Endothelial cell (in vitro differentiated cells): Measurements from ENCODE around the gene MACROD2. TPM values are rescaled to one million over a fixed set of nuclear protein-coding genes. Genes with fewer than 3 reads are reported as not detected.

ENCODE experiments used
- DNase-seq: peaks from one replicate; pipeline ENCODE4 v3.0.0; 2021; ENCODE audit warnings: low spot score
- H3K27ac Mint-ChIP-seq: one replicate; pipeline ENCODE4 v1.8.0; 2021; ENCODE audit warnings: mixed read lengths, inconsistent platforms; ENCODE audit not compliant: unreplicated experiment
- H3K27me3 Mint-ChIP-seq: one replicate; pipeline ENCODE4 v1.8.0; 2021; ENCODE audit warnings: mild to moderate bottlenecking, moderate library complexity, mixed read lengths, inconsistent platforms; ENCODE audit not compliant: unreplicated experiment
- H3K36me3 Mint-ChIP-seq: one replicate; pipeline ENCODE4 v1.8.0; 2021; ENCODE audit warnings: mild to moderate bottlenecking, low read depth, mixed read lengths, inconsistent platforms; ENCODE audit not compliant: unreplicated experiment
- H3K4me1 Mint-ChIP-seq: one replicate; pipeline ENCODE4 v1.8.0; 2021; ENCODE audit warnings: mild to moderate bottlenecking, mixed read lengths, inconsistent platforms; ENCODE audit not compliant: unreplicated experiment
- H3K4me3 Mint-ChIP-seq: one replicate; pipeline ENCODE4 v1.8.0; 2021; ENCODE audit warnings: mild to moderate bottlenecking, mixed read lengths, inconsistent platforms; ENCODE audit not compliant: unreplicated experiment
- H3K9me3 Mint-ChIP-seq: one replicate; pipeline ENCODE4 v1.8.0; 2021; ENCODE audit warnings: mixed read lengths, inconsistent platforms; ENCODE audit not compliant: unreplicated experiment
- total RNA-seq: library from RNA; stranded (reverse); fragmentation: NEBNext Ultra II Directional; extraction: Animal tissue kit (Norgen Biotek cat#: 25700); gene quantifications from one replicate; pipeline ENCODE4 v1.2.1, GENCODE V29; 2021; ENCODE audit not compliant: unreplicated experiment
- TF ChIP-seq, protein P1 (sequence below): fragments of 200-600 bp; sonication (generic); IDR thresholded peaks from one replicate; pipeline ENCODE4 v1.5.0; 2021; ENCODE audit warnings: antibody characterized with exemption; ENCODE audit not compliant: unreplicated experiment

The MACROD2 gene
- total RNA-seq, 1 donor from 2014 or later, result 6.4 TPM

DNA sequence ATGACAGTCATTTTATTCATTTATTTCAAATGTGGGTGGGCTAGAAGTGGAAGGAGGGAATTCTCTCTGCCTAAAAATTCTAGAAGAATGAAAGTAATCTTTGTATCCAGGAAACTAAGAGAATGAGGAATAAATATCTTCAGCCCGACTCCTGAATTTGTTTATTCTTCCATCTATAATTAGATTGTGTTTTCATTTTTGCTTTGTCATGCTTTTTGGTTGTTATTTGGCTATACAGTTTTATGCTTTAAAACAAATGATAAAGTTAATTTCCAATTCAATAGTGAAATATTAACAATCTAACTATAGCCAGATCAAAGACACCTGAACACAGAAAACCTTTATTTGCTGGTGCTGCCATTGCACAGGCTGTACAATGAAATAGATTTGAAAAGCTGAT, 2056.7 kb downstream of the MACROD2 start:
- TF ChIP-seq, protein P1, sequence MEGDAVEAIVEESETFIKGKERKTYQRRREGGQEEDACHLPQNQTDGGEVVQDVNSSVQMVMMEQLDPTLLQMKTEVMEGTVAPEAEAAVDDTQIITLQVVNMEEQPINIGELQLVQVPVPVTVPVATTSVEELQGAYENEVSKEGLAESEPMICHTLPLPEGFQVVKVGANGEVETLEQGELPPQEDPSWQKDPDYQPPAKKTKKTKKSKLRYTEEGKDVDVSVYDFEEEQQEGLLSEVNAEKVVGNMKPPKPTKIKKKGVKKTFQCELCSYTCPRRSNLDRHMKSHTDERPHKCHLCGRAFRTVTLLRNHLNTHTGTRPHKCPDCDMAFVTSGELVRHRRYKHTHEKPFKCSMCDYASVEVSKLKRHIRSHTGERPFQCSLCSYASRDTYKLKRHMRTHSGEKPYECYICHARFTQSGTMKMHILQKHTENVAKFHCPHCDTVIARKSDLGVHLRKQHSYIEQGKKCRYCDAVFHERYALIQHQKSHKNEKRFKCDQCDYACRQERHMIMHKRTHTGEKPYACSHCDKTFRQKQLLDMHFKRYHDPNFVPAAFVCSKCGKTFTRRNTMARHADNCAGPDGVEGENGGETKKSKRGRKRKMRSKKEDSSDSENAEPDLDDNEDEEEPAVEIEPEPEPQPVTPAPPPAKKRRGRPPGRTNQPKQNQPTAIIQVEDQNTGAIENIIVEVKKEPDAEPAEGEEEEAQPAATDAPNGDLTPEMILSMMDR, result no peak
- Mint-ChIP-seq H3K27me3 (no peaks in the 10 kb centered on the region), H3K4me3 (no peak overlapping the region), H3K9me3 (no peaks in the 10 kb centered on the region), H3K4me1 (no peaks in the 10 kb centered on the region), H3K36me3 (no peaks in the 10 kb centered on the region), H3K27ac (no peak overlapping the region)
- no peak for DNase-seq

DNA sequence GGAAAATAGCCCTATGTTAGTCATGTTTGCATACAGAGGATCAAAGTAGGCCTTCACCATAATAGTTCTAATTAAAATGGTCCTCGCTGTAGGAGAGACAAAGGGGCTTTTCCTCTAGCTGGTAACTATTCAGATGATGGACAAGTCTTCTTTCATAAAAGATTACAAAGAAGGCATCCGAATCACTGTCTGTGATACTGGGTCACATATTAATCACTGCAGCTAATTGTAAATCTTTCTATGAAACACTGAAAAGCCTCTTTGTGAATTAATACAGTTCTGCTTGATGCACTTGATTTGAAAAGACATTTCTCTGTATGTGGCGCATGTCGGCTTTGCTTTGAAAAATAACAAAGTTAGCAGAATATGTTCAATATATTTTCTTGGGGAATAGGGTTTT, 2057.1 kb downstream of the MACROD2 start:
- no peak for DNase-seq
- Mint-ChIP-seq H3K27me3 (no peaks in the 10 kb centered on the region), H3K36me3 (no peaks in the 10 kb centered on the region), H3K9me3 (no peaks in the 10 kb centered on the region), H3K4me3 (no peak overlapping the region), H3K27ac (no peak overlapping the region), H3K4me1 (no peaks in the 10 kb centered on the region)
- TF ChIP-seq, protein P1, result no peak

DNA sequence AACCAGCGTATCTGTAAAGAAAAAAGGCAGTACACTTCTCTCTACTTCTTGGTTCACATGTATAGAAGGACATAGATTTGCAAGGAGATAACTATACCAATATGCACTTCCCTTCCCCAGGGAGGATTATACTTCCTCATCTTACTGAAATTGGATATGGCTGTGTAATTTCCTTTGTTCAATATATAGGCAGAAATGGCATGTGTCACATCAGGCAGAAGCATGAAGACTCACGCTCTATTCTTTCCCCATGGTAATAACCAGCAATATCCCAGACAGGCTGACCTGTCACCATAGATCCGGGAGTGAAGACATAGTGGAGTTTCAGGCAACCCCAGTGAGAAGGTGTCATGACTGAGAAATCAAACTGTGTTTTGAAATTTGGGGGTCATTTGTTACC, 2059.7 kb downstream of the MACROD2 start:
- H3K9me3 Mint-ChIP-seq, result no peaks in the 10 kb centered on the region
- no peaks in the 10 kb centered on the region for H3K4me1 Mint-ChIP-seq
- peaks cover 2% of the 10 kb centered on the region for H3K27me3 Mint-ChIP-seq
- no peak for DNase-seq
- no peaks in the 10 kb centered on the region for H3K36me3 Mint-ChIP-seq
- no peak overlapping the region for H3K27ac Mint-ChIP-seq
- H3K4me3 Mint-ChIP-seq, result no peak overlapping the region
- TF ChIP-seq, protein P1, result no peak

DNA sequence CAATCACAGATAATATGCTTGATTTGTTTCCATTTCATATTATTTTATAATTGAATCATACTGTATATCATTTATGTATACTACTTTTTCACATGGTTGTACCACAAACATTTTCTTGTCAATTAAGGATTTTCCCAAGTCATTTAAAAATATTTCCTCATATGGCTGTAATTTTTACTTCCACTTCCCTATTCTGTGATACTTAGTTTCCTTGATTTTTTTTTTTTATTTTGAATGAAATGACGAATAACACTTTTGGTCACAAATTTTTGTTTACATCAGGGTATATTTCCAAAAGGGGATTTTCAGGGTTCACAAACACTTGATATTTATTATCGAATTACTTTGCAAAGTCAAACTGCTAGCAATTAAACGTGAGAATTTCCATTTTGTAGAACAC, 2062.3 kb downstream of the MACROD2 start:
- Mint-ChIP-seq H3K36me3 (no peaks in the 10 kb centered on the region), H3K27me3 (peaks cover 2% of the 10 kb centered on the region), H3K9me3 (no peaks in the 10 kb centered on the region), H3K27ac (no peak overlapping the region), H3K4me3 (no peak overlapping the region), H3K4me1 (no peaks in the 10 kb centered on the region)
- DNase-seq, result no peak
- TF ChIP-seq, protein P1, result no peak

DNA sequence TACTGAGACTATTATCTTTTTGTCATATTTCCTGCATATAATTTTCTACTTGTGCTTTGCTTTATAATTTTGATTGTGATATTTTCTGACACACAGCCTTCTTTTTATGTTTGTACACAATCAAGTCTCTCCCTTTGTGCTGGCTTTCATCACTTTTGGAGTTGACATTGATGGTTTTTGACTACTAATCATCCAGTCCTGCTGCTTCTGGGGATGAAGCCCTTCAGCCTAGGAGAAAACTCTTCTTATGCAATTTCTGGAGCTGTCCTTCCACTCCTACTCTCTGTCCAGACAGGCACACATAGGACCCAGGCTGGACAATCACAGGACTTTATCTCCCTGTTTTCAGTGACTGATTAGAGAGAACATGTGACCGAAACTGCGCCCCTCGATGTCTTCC, 2063.0 kb downstream of the MACROD2 start:
- H3K4me1 Mint-ChIP-seq, result no peaks in the 10 kb centered on the region
- H3K4me3 Mint-ChIP-seq, result no peak overlapping the region
- DNase-seq, result no peak
- no peaks in the 10 kb centered on the region for H3K9me3 Mint-ChIP-seq
- TF ChIP-seq, protein P1, result no peak
- no peak overlapping the region for H3K27ac Mint-ChIP-seq
- peaks cover 2% of the 10 kb centered on the region for H3K27me3 Mint-ChIP-seq
- H3K36me3 Mint-ChIP-seq, result no peaks in the 10 kb centered on the region
